GM12872 (cell line): ENCODE data around the gene HBA1.

Experiments used
- TF ChIP-seq, protein P1 (sequence below): IDR thresholded peaks from 3 replicates; pipeline ENCODE4 v1.5.1; 2011; ENCODE audit warnings: low read depth, mild to moderate bottlenecking, low read length, moderate library complexity; ENCODE audit not compliant: insufficient read depth

The HBA1 gene

GRCh38 chr16:212999-213398 is 36.5 kb downstream of the HBA1 start:
- TF ChIP-seq, protein P1, sequence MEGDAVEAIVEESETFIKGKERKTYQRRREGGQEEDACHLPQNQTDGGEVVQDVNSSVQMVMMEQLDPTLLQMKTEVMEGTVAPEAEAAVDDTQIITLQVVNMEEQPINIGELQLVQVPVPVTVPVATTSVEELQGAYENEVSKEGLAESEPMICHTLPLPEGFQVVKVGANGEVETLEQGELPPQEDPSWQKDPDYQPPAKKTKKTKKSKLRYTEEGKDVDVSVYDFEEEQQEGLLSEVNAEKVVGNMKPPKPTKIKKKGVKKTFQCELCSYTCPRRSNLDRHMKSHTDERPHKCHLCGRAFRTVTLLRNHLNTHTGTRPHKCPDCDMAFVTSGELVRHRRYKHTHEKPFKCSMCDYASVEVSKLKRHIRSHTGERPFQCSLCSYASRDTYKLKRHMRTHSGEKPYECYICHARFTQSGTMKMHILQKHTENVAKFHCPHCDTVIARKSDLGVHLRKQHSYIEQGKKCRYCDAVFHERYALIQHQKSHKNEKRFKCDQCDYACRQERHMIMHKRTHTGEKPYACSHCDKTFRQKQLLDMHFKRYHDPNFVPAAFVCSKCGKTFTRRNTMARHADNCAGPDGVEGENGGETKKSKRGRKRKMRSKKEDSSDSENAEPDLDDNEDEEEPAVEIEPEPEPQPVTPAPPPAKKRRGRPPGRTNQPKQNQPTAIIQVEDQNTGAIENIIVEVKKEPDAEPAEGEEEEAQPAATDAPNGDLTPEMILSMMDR: no peak

DNA sequence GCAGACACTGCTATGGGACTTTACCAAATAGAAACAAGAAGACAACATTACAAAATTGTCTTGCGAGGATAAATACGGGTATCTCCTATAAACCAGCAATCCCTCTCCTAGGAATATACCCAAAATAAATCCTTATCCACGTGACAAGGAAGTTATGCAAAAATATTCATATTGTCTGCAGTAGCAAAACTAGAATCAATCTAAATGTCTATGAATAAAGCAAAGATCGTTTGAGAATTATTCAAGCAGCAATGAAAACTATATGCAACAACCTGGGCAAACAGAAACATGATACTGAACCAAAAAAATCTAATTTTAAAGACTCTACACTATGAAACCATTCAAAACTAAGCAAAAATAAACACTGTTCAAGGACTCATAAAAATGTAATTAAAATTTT is 43.5 kb downstream of the HBA1 start:
- TF ChIP-seq, protein P1: no peak
